ENCODE measurements around the gene RC3H1.
"Not testable (repeated sequence)": the region's sequence is repeated elsewhere in the genome, so short reads cannot be mapped to it uniquely, and the experiment has no call there.

Gene RC3H1

DNA sequence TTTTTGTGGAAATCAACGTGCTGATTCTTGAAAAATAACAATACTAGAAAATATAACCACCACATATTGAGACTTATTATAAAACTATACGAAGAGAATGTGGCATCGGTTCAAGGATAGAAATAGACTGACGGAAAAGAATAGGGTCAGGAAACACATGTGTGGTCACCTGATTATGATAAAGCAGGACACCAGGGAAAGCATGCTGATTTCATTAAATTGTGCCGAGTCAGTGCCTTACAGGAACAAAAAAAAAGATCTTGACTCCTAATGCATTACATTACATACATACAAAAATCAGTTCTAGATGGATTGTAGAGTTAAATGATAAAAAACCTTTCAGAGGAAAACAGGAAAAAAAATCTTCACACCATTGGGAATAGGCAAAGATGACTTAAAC is 61.5 kb downstream of the RC3H1 start:
- TF ChIP-seq, protein P1, sequence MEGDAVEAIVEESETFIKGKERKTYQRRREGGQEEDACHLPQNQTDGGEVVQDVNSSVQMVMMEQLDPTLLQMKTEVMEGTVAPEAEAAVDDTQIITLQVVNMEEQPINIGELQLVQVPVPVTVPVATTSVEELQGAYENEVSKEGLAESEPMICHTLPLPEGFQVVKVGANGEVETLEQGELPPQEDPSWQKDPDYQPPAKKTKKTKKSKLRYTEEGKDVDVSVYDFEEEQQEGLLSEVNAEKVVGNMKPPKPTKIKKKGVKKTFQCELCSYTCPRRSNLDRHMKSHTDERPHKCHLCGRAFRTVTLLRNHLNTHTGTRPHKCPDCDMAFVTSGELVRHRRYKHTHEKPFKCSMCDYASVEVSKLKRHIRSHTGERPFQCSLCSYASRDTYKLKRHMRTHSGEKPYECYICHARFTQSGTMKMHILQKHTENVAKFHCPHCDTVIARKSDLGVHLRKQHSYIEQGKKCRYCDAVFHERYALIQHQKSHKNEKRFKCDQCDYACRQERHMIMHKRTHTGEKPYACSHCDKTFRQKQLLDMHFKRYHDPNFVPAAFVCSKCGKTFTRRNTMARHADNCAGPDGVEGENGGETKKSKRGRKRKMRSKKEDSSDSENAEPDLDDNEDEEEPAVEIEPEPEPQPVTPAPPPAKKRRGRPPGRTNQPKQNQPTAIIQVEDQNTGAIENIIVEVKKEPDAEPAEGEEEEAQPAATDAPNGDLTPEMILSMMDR (conservative IDR thresholded peaks at IDR 0.05; ENCODE audit: low read depth, low read length) = no peak
- no peak overlapping the region for H3K4me3 ChIP-seq (ENCODE audit: low read depth, low read length)
- DNase-seq (ENCODE audit: low read depth) = no peak

DNA sequence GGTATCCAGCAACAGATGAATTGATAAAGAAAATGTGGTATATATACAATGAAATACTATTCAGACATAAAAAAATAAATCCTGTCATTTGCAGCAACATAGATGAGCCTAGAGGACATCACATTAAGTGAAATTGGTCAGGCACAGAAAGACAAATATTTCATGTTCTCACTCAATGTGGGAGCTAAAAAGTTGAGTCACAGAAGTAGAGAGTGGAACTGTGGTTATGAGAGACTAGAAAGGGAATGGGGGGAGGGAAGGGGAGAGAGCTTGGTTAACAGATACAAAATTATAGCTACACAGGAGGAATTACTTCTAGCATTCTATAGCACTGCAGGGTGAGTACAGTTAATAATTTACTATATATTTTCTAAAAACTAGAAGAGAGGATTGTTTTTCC is 68.0 kb downstream of the RC3H1 start:
- H3K4me3 ChIP-seq (ENCODE audit: low read depth, low read length) = no peak overlapping the region
- peak; percentile 22 for DNase-seq (ENCODE audit: low read depth)
- TF ChIP-seq, protein P1 (conservative IDR thresholded peaks at IDR 0.05; ENCODE audit: low read depth, low read length) = no peak

DNA sequence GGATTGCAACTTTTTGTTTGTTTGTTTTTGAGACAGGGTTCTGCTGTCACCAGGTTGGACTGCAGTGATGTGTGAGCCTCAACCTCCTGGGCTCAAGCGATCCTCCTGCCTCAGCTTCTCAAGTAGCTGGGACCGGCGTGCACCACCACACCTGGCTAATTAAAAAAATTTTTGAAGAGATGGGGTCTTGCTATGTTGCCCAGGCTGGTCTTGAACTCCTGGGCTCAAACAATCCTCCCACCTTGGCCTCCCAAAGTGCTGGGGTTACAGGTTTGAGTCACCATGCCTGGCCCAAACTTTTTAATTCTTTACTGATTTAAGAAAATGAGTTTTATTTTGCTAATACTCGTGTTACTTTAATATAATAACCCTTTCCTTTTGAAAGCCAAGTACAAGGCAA is 73.6 kb downstream of the RC3H1 start:
- H3K4me3 ChIP-seq (ENCODE audit: low read depth, low read length) = no peak overlapping the region
- TF ChIP-seq, protein P1 (conservative IDR thresholded peaks at IDR 0.05; ENCODE audit: low read depth, low read length) = no peak
- no peak for DNase-seq (ENCODE audit: low read depth)

DNA sequence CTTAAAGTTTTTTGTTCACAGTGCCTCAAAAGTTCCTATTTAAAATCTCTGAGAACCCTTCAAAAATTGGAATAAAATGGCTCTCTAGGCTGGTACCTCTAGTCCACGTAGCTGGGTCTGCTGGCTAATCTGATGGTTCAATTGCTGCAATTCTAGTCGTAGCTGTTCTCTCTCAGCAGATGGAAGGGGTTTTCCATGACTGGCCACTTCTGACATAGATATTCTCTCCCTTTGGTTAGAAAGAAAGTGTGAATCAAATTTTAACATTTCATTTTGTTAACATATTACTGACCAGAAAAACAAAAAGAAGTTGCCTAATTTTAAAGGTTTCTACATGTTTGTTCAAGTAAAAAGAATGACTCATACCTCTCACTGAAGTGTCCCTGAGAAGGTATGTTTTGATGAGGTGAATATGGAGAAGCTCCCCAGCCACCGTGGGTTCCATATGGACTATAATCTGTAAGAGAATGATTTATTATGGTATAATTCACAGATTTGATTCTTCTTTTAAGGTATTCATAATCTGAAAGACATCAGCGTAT is 75.7 kb downstream of the RC3H1 start:
- DNase-seq (ENCODE audit: low read depth) = peak; percentile 29
- H3K4me3 ChIP-seq (ENCODE audit: low read depth, low read length) = no peak overlapping the region
- TF ChIP-seq, protein P1 (conservative IDR thresholded peaks at IDR 0.05; ENCODE audit: low read depth, low read length) = no peak

DNA sequence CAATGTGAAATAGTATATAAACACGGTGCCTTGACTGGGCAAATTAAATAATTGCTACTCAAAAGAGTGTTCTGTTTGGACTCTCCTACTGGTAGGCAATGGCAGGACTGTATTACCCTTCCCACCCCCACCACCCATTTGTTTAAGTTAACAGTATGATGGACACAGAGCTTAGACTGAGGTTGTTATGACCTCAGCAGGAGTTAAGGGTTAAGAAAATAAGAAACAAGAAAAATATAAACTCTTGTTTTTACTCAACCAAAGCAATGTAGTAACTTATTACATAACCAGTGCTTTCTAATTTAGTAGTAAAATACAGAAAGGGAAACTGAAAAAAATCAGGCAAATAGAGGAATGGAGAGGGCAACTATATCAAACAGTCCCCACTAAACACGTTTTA is 85.1 kb downstream of the RC3H1 start:
- DNase-seq (ENCODE audit: low read depth) = peak; percentile 12
- no peak overlapping the region for H3K4me3 ChIP-seq (ENCODE audit: low read depth, low read length)
- TF ChIP-seq, protein P1 (conservative IDR thresholded peaks at IDR 0.05; ENCODE audit: low read depth, low read length) = no peak

DNA sequence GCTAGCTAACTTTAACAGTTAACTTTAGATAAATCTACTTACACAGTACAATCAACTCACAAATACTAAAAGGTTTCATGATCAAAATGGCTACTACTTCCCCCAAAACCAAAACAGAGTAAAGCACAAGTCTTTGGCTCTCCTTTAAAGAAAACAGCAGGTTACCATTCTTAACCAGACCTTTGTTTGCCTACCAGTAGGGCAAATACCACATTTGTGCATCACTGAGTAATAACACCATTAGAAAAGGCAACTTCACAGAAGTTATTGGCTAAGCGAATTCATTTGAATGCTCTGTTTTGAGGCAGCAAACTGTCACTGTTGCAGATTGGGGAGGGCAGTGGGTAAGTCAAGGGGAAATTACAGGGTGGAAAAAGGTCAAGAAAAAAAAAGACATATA is 87.7 kb downstream of the RC3H1 start:
- TF ChIP-seq, protein P1 (conservative IDR thresholded peaks at IDR 0.05; ENCODE audit: low read depth, low read length) = no peak
- peak; percentile 48 for DNase-seq (ENCODE audit: low read depth)
- H3K4me3 ChIP-seq (ENCODE audit: low read depth, low read length) = no peak overlapping the region

DNA sequence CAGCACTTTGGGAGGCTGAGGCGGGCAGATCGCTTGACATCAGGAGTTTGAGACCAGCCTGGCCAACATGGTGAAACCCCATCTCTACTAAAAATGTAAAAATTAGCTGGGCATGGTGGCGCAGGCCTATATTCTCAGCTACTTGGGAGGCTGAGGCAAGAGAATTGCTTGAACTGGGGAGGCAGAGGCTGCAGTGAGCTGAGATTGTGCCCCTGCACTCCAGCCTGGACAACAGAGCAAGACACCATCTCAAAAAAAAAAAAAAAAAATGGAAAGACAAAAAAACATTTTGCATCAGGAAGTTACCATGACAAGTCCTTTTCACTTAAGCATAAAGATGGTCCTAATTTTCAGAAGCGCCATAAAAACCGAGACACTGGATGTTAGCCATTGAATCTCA is 91.6 kb downstream of the RC3H1 start:
- not testable (repeated sequence) for H3K4me3 ChIP-seq (ENCODE audit: low read depth, low read length); DNase-seq (ENCODE audit: low read depth)
